GM12875 (cell line): ENCODE measurements around the gene KRT3.

ENCODE experiments used
- H3K4me3 ChIP-seq: one replicate; pipeline ENCODE4 v1.5.1; 2011; ENCODE audit warnings: low read depth, low read length, control low read depth
- TF ChIP-seq, protein P1 (sequence below): IDR thresholded peaks from 2 replicates; pipeline ENCODE4 v1.5.1; 2011; ENCODE audit warnings: low read depth, mild to moderate bottlenecking, control low read depth, inconsistent platforms, low read length, moderate library complexity, borderline replicate concordance; ENCODE audit not compliant: insufficient read depth

KRT3 gene

DNA sequence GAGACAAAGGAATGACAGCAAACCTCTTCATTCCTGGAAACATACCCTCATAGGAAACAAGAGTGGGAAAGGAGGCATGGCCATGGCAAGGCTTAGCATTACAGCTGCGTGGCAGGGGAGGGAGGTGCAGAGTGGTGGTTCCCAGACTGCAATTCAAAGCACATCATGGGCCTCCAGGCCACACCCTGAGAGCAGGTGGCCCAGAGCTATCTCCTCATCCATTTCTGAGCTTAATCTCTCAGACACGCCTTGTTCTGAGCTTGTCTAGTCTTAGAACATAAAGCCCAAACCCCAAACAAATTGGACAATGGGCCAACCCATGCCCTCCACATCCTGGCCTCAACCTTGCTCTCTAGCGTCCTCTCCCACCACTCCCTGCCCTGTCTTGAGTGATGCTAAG, 5.9 kb upstream of the KRT3 start:
- TF ChIP-seq, protein P1, sequence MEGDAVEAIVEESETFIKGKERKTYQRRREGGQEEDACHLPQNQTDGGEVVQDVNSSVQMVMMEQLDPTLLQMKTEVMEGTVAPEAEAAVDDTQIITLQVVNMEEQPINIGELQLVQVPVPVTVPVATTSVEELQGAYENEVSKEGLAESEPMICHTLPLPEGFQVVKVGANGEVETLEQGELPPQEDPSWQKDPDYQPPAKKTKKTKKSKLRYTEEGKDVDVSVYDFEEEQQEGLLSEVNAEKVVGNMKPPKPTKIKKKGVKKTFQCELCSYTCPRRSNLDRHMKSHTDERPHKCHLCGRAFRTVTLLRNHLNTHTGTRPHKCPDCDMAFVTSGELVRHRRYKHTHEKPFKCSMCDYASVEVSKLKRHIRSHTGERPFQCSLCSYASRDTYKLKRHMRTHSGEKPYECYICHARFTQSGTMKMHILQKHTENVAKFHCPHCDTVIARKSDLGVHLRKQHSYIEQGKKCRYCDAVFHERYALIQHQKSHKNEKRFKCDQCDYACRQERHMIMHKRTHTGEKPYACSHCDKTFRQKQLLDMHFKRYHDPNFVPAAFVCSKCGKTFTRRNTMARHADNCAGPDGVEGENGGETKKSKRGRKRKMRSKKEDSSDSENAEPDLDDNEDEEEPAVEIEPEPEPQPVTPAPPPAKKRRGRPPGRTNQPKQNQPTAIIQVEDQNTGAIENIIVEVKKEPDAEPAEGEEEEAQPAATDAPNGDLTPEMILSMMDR: no peak

DNA sequence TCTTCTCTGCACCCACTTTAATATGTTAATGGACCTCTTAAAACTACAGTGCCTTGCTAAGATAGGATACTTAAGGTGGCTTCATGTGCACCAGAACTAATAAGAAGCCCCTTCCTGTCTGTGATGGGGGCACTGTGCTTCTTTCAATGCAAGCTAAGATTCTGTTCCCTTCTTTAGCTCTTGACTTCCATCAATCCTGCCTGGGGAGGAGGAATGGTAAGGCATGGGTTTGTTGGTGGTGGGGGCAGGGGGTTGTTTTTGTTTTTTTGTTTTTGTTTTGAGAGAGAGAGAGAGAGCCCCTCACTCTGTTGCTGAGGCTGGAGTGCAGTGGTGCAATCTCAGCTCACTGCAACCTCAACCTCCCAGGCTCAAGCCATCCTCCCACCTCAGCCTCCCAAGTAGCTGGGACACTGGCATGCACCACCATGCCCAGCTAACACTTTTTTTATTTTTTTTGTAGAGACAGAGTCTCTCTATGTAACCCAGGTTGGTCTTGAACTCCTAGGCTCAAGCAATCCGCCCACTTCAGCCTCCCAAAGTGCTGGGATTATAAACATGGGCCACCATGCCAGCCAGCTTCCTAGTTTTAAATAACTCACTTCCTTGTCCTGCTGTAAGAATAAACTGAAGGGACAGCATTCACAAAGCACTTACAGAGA, 4.5 kb upstream of the KRT3 start:
- no peak overlapping the region for H3K4me3 ChIP-seq
- TF ChIP-seq, protein P1: no peak

More for the DNA sequence above, 5.9 kb upstream of the KRT3 start:
- H3K4me3 ChIP-seq: no peak overlapping the region

DNA sequence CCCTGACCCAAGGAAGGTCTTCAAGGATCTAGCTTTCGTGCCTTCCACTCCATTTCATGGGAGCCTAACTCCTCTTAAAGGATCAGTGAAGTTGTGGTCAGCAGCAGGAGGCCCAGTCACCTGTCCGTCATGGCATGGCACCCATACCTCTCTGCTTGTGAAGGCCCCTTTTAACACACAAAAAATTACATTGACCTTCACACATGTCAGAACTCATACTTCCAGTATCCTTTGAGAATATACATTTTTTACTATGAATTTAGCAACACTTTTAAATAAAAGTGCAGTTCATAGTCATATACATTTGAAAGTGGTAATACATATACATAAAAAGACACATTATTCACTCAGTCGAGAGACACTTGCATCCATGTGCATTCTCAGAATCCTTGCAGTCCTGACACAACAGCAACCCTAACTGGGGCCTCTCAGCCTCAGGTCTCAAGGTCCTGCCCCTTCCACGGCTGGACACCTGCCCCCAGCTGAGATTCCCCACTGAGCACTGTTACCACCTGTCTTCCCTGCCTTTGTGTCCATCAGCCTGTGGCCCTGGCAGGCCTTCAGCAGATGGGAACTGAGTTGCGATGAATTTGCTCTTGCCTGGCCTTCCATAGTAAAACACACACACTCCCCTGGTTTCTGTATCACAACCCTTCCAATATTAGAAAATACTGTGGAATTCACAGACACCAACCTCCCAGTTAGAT, 3.7 kb upstream of the KRT3 start:
- TF ChIP-seq, protein P1: no peak

DNA sequence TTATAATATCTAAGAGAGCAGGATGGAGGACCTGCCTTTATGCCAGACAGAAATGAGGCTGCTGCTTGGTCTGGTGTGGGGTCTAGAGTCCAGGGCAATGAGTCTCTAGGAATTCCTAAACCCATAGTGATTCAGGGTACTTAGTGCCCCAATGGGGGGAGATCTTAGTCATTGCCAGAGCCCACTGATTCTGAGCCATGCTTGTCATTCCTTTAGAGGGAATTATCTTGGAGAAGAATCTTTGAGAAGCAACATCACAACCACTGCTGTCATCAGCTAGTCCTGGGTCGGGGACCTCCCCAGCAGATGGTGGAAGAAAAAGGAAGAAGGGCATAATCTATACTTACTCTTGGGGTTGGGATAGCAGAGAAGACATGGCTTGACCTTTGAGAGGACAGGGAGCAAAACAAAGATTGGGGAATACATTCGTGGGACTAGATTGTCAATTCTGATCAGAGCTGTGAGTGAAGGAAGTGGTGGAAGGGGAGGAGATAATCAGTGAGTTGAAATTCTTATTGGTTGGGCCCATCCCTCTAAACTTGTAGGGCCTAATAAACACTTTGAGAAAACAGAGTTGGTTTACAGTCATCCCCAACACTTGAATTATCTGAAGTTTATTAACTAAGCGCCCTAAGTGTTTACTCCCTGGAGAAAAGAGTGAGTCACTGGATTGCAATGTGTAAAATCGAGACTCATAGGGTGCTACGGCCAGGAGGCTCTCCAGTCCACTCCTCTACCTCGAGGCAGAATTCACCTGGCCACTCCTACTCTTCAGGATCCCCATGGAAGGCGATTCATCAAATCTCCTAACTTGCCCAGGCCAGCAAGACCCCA, 3.0 kb upstream of the KRT3 start:
- TF ChIP-seq, protein P1: no peak
- H3K4me3 ChIP-seq: no peak overlapping the region

More for the DNA sequence above, 3.7 kb upstream of the KRT3 start:
- H3K4me3 ChIP-seq: no peak overlapping the region

DNA sequence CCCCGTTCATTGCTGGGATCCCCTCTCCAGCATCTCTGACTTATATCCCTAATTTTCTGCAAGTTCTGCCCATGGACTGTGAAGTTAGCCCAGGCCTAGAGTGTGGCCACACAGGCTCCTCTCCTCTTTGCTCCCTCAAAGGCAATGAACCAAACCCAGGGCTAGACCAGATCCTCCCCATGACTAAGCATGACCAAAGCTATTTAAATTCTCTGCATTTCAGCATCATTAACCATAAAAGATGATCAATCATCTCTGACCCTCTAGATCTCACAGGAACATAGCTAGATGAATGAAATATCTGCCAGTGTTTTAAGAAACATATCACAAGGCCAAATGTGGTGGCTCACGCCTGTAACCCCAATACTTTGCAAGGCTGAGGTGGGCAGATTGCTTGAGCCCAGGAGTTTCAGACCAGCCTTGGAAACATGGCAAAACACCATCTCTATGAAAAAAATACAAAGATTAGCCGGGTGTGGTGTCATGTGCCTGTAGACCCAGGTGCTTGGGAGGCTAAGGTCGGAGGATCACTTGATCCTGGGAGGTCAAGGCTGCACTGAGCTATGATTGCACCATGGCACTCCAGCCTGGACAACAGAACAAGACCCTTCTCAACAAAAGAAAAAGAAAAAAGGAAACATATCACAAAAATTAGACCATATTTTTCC, 2.2 kb upstream of the KRT3 start:
- TF ChIP-seq, protein P1: no peak
- H3K4me3 ChIP-seq: no peak overlapping the region

DNA sequence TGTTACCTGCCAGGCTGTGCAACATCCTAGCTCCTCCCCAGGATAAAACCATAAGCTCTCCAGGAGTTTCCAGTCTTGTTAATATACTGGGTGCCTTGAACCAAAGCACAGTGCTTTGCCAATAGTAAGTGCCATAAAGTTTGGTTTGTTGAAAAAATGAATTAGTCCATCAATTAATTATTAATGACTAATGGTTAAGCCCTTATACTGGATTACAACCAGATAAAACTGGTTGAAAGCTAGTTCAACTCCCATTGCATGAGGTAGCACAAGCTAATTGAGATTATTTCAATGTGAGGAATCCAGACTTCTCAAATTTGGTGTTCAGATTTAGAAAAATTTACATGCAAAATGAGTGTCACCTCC, 1.6 kb upstream of the KRT3 start:
- TF ChIP-seq, protein P1: no peak
- H3K4me3 ChIP-seq: no peak overlapping the region
